Middle frontal gyrus (tissue), 1 donor: ENCODE data around the gene PTPRD.

Source experiments
- DNase-seq: peaks from one replicate; pipeline ENCODE4 v3.0.0-alpha.2; 2015; ENCODE audit warnings: low spot score; ENCODE audit errors: extremely low spot score

The PTPRD gene

GRCh38 chr9:8845376-8845775 is 1767.4 kb downstream of the PTPRD start:
- no peak for DNase-seq

GRCh38 chr9:8844549-8844948 is 1768.3 kb downstream of the PTPRD start:
- DNase-seq, result no peak

- no peak for DNase-seq
These were observed 1770.2 kb downstream of the PTPRD start for GRCh38 chr9:8842402-8843193.

- DNase-seq, result no peak
These were observed 1774.7 kb downstream of the PTPRD start for GRCh38 chr9:8838136-8838535.

GRCh38 chr9:8835291-8835690 is 1777.5 kb downstream of the PTPRD start:
- no peak for DNase-seq

- DNase-seq, result no peak
These were observed 1779.8 kb downstream of the PTPRD start for GRCh38 chr9:8832955-8833354.

GRCh38 chr9:8832386-8832785 is 1780.4 kb downstream of the PTPRD start:
- DNase-seq, result no peak

GRCh38 chr9:8831568-8831967 is 1781.2 kb downstream of the PTPRD start:
- no peak for DNase-seq

- no peak for DNase-seq
These were observed 1786.5 kb downstream of the PTPRD start for GRCh38 chr9:8826281-8826680.

- no peak for DNase-seq
These were observed 1787.1 kb downstream of the PTPRD start for GRCh38 chr9:8825585-8826147.

GRCh38 chr9:8823131-8823895 is 1789.5 kb downstream of the PTPRD start:
- no peak for DNase-seq

GRCh38 chr9:8822667-8823025 is 1790.2 kb downstream of the PTPRD start:
- DNase-seq, result no peak

- DNase-seq, result no peak
These were observed 1790.7 kb downstream of the PTPRD start for GRCh38 chr9:8821910-8822666.

GRCh38 chr9:8817335-8817734 is 1795.5 kb downstream of the PTPRD start:
- DNase-seq, result no peak

GRCh38 chr9:8816361-8816760 is 1796.4 kb downstream of the PTPRD start:
- no peak for DNase-seq

- DNase-seq, result no peak
These were observed 1796.9 kb downstream of the PTPRD start for GRCh38 chr9:8815931-8816330.

- no peak for DNase-seq
These were observed 1797.6 kb downstream of the PTPRD start for GRCh38 chr9:8815219-8815618.

GRCh38 chr9:8812888-8813287 is 1799.9 kb downstream of the PTPRD start:
- no peak for DNase-seq

GRCh38 chr9:8809741-8810140 is 1803.1 kb downstream of the PTPRD start:
- DNase-seq, result no peak

- DNase-seq, result no peak
These were observed 1806.7 kb downstream of the PTPRD start for GRCh38 chr9:8806150-8806549.

GRCh38 chr9:8804613-8805012 is 1808.2 kb downstream of the PTPRD start:
- DNase-seq, result no peak

GRCh38 chr9:8802242-8802641 is 1810.6 kb downstream of the PTPRD start:
- no peak for DNase-seq
